ENCODE data around the gene ITPRIP.
A peak's percentile ranks its signal among the peaks of the same experiment; 100 is the strongest.

DNA sequence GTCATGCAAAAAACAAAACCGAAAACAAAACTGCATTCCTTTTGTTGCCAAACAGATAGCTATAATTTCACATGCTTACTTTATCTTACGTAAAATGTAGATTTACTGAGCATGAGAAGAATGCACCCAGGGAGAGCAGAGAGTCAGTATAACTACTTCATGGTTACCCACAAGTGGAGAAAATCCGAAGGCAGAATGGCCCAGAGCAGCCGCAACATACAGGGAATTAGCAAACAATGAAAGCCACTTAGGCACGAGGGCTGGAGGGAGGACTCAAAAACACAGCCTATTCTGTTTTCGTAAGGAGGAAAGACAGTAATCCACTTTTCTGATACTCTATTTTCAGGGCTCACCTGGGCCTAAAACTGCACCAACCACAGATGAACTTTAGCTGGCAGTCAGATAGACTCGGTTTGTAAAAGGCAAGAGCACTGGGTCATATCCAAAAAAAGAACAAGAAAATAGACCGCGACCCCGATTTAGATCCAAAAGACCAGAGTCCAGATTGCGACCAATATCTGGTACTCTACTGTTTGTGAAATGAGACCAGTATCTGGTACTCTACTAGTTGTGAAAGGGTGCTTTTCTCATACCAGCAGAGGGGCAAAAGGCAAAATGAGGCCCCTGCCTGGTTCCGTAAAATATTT lies 1.3 kb downstream of the ITPRIP start:
- peak; percentile 56 for TF ChIP-seq MAX (IDR thresholded peaks at IDR 0.05)
- TF ChIP-seq, protein P1, sequence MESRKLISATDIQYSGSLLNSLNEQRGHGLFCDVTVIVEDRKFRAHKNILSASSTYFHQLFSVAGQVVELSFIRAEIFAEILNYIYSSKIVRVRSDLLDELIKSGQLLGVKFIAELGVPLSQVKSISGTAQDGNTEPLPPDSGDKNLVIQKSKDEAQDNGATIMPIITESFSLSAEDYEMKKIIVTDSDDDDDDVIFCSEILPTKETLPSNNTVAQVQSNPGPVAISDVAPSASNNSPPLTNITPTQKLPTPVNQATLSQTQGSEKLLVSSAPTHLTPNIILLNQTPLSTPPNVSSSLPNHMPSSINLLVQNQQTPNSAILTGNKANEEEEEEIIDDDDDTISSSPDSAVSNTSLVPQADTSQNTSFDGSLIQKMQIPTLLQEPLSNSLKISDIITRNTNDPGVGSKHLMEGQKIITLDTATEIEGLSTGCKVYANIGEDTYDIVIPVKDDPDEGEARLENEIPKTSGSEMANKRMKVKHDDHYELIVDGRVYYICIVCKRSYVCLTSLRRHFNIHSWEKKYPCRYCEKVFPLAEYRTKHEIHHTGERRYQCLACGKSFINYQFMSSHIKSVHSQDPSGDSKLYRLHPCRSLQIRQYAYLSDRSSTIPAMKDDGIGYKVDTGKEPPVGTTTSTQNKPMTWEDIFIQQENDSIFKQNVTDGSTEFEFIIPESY (IDR thresholded peaks at IDR 0.05), result peak; percentile 59
- TF ChIP-seq CTCF (IDR thresholded peaks at IDR 0.05; ENCODE audit: low read depth, low read length, missing input control), result no peak
- TF ChIP-seq SP1 (IDR thresholded peaks at IDR 0.05), result peak; percentile 78
- peak; percentile 23 to 35 for TF ChIP-seq RAD21 (IDR thresholded peaks at IDR 0.05)
- no peak for TF ChIP-seq TAF1 (conservative IDR thresholded peaks at IDR 0.05)
- TF ChIP-seq YY1 (IDR thresholded peaks at IDR 0.05), result peak; percentile 62
- TF ChIP-seq, protein P2, sequence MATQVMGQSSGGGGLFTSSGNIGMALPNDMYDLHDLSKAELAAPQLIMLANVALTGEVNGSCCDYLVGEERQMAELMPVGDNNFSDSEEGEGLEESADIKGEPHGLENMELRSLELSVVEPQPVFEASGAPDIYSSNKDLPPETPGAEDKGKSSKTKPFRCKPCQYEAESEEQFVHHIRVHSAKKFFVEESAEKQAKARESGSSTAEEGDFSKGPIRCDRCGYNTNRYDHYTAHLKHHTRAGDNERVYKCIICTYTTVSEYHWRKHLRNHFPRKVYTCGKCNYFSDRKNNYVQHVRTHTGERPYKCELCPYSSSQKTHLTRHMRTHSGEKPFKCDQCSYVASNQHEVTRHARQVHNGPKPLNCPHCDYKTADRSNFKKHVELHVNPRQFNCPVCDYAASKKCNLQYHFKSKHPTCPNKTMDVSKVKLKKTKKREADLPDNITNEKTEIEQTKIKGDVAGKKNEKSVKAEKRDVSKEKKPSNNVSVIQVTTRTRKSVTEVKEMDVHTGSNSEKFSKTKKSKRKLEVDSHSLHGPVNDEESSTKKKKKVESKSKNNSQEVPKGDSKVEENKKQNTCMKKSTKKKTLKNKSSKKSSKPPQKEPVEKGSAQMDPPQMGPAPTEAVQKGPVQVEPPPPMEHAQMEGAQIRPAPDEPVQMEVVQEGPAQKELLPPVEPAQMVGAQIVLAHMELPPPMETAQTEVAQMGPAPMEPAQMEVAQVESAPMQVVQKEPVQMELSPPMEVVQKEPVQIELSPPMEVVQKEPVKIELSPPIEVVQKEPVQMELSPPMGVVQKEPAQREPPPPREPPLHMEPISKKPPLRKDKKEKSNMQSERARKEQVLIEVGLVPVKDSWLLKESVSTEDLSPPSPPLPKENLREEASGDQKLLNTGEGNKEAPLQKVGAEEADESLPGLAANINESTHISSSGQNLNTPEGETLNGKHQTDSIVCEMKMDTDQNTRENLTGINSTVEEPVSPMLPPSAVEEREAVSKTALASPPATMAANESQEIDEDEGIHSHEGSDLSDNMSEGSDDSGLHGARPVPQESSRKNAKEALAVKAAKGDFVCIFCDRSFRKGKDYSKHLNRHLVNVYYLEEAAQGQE (IDR thresholded peaks at IDR 0.05), result peak; percentile 54
- TF ChIP-seq HNF4A (conservative IDR thresholded peaks at IDR 0.05), result peak; percentile 95 to 96
- no peak for TF ChIP-seq FOXA2 (IDR thresholded peaks at IDR 0.05)
- peak in 1 of 2 donors; percentile 17 for TF ChIP-seq GABPA (IDR thresholded peaks at IDR 0.05 in 1 of 2, conservative IDR thresholded peaks at IDR 0.05 in 1 of 2)
- TF ChIP-seq EGR1 (IDR thresholded peaks at IDR 0.05; ENCODE audit: low read depth in 2 of 2), result no peak
